ENCODE measurements around the gene ATG10. TPM values are rescaled to one million over a fixed set of nuclear protein-coding genes. Genes with fewer than 3 reads are reported as not detected.
"Not testable (repeated sequence)": the region's sequence is repeated elsewhere in the genome, so short reads cannot be mapped to it uniquely, and the experiment has no call there.

ATG10 gene
- total RNA-seq, 1 experiment from 2014 or later, result 11.8 TPM

GRCh38 chr5:81995407-81995806 is 23.6 kb downstream of the ATG10 start:
- H3K4me2 ChIP-seq (ENCODE audit: low read length), result no peak overlapping the region
- intact Hi-C loops (cut with micrococcal nuclease), result no loop called here
- no peak overlapping the region for H3K4me3 ChIP-seq (ENCODE audit: low read length)
- DNase-seq (no peak), ATAC-seq (no peak)
- ChIA-PET CTCF (no interaction called here), POLR2A (ENCODE audit: unreplicated experiment) (no interaction called here)
- no TSS peak for BruUV-seq (replicated peaks)
- no peaks in the 10 kb centered on the region for H3K4me1 ChIP-seq (ENCODE audit: insufficient read depth, low read length)
- H3F3A ChIP-seq (ENCODE audit: low read length, unreplicated experiment), result no peaks in the 10 kb centered on the region
- H3K9me2 ChIP-seq (replicated peaks; ENCODE audit: low read length), result no peaks in the 10 kb centered on the region
- H2AFZ ChIP-seq (ENCODE audit: low read length), result no peak overlapping the region
- no peaks in the 10 kb centered on the region for H4K20me1 ChIP-seq (ENCODE audit: low read length)
- no peak overlapping the region for H3K27ac ChIP-seq (ENCODE audit: low read length)
- no peak overlapping the region for H3K9ac ChIP-seq (ENCODE audit: low read length)
- H3K27me3 ChIP-seq (ENCODE audit: low read length), result no peaks in the 10 kb centered on the region
- TF ChIP-seq EZH2phosphoT487 (IDR thresholded peaks at IDR 0.05; ENCODE audit: borderline replicate concordance, low read length) (no peak), EZH2 (IDR thresholded peaks at IDR 0.05; ENCODE audit: low read length, unreplicated experiment) (no peak), CTCF (conservative IDR thresholded peaks at IDR 0.05; ENCODE audit: low read depth, low read length) (no peak)
- no peaks in the 10 kb centered on the region for H3K9me3 ChIP-seq (ENCODE audit: low read length)
- no peaks in the 10 kb centered on the region for H3K79me2 ChIP-seq (ENCODE audit: low read length)
- no peaks in the 10 kb centered on the region; the same call in none of the 2 replicates for H3K36me3 ChIP-seq (ENCODE audit: low read depth, low read length)

- no peaks in the 10 kb centered on the region for H3K4me1 ChIP-seq (ENCODE audit: insufficient read depth, low read length)
- ChIA-PET CTCF (no interaction called here), POLR2A (ENCODE audit: unreplicated experiment) (no interaction called here)
- no peak overlapping the region for H3K4me3 ChIP-seq (ENCODE audit: low read length)
- no peaks in the 10 kb centered on the region for H3K9me3 ChIP-seq (ENCODE audit: low read length)
- H3K9ac ChIP-seq (ENCODE audit: low read length), result no peak overlapping the region
- H3K4me2 ChIP-seq (ENCODE audit: low read length), result no peak overlapping the region
- H3F3A ChIP-seq (ENCODE audit: low read length, unreplicated experiment), result no peaks in the 10 kb centered on the region
- H3K9me2 ChIP-seq (replicated peaks; ENCODE audit: low read length), result no peaks in the 10 kb centered on the region
- no peak overlapping the region for H2AFZ ChIP-seq (ENCODE audit: low read length)
- H3K27ac ChIP-seq (ENCODE audit: low read length), result no peak overlapping the region
- H4K20me1 ChIP-seq (ENCODE audit: low read length), result no peaks in the 10 kb centered on the region
- intact Hi-C loops (cut with micrococcal nuclease), result no loop called here
- ATAC-seq (peak; percentile 71), DNase-seq (peak; percentile 46)
- no peaks in the 10 kb centered on the region for H3K27me3 ChIP-seq (ENCODE audit: low read length)
- no peaks in the 10 kb centered on the region for H3K36me3 ChIP-seq (ENCODE audit: low read depth, low read length)
- TF ChIP-seq CTCF (conservative IDR thresholded peaks at IDR 0.05; ENCODE audit: low read depth, low read length), result no peak
- no peak for TF ChIP-seq EZH2 (IDR thresholded peaks at IDR 0.05; ENCODE audit: low read length, unreplicated experiment)
- no peaks in the 10 kb centered on the region for H3K79me2 ChIP-seq (ENCODE audit: low read length)
- no TSS peak for BruUV-seq (replicated peaks)
Measured at GRCh38 chr5:82004511-82004910, 32.7 kb downstream of the ATG10 start.

GRCh38 chr5:82009869-82010268 is 38.0 kb downstream of the ATG10 start:
- H3K9me2 ChIP-seq (replicated peaks; ENCODE audit: low read length); H2AFZ ChIP-seq (ENCODE audit: low read length); BruUV-seq (replicated peaks); H3K9me3 ChIP-seq (ENCODE audit: low read length); H4K20me1 ChIP-seq (ENCODE audit: low read length); H3K36me3 ChIP-seq (ENCODE audit: low read depth, low read length); H3K27me3 ChIP-seq (ENCODE audit: low read length); H3K4me1 ChIP-seq (ENCODE audit: insufficient read depth, low read length); H3F3A ChIP-seq (ENCODE audit: low read length, unreplicated experiment); H3K9ac ChIP-seq (ENCODE audit: low read length); intact Hi-C loops (cut with micrococcal nuclease); DNase-seq; POLR2A ChIA-PET (ENCODE audit: unreplicated experiment); CTCF ChIA-PET; H3K4me3 ChIP-seq (ENCODE audit: low read length); H3K27ac ChIP-seq (ENCODE audit: low read length); H3K79me2 ChIP-seq (ENCODE audit: low read length); H3K4me2 ChIP-seq (ENCODE audit: low read length); ATAC-seq: not testable (repeated sequence)
